Mammary epithelial cell (primary cell): ENCODE results near the gene LINGO1.

ENCODE experiments used
- CTCF ChIP-seq, 2 donors: IDR thresholded peaks in 1 of 2; conservative IDR thresholded peaks in 1 of 2; 2 replicates each; pipeline ENCODE4 v1.5.1; 2011 to 2012; ENCODE audit warnings: inconsistent platforms in 2 of 2, low read length in 2 of 2, mild to moderate bottlenecking in 2 of 2, control low read depth in 1 of 2, low read depth in 1 of 2; ENCODE audit not compliant: insufficient read depth in 1 of 2; ENCODE audit errors: extremely low read depth in 1 of 2
- EZH2 ChIP-seq: IDR thresholded peaks from 2 replicates; pipeline ENCODE4 v1.6.1; 2012; ENCODE audit warnings: low read length, inconsistent platforms, borderline replicate concordance

- TF ChIP-seq CTCF (conservative IDR thresholded peaks at IDR 0.05 in 1 of 2, IDR thresholded peaks at IDR 0.05 in 1 of 2; ENCODE audit: extremely low read depth in 1 of 2, insufficient read depth in 1 of 2, low read depth in 1 of 2, low read length in 2 of 2): no peak
- no peak for TF ChIP-seq EZH2
Observed at GRCh38 chr15:77643764-77644163, 11.1 kb upstream of the LINGO1 start.
